ENCODE measurements around the gene IMP3. TPM values are rescaled to one million over a fixed set of nuclear protein-coding genes. Genes with fewer than 3 reads are reported as not detected.

Gene IMP3
- 71.8 and 78.2 TPM in 2 replicates for total RNA-seq

GRCh38 chr15:75639709-75640482 lies at the start of gene IMP3:
Gene IMP3 (minus strand): TSS chr15:75640224. CDS start chr15:75640168, 56 bp downstream.

GRCh38 chr15:75647370-75648155 lies 7.5 kb upstream of the IMP3 start, which contains the start of gene SNX33:
Gene SNX33 (plus strand): TSS chr15:75647912. CDS start chr15:75649103, 1,191 bp downstream.

GRCh38 chr15:75625542-75626347 lies 14.3 kb downstream of the IMP3 start, which contains the start of gene SNUPN:
Gene SNUPN (minus strand): TSS chr15:75625725. CDS start chr15:75621051, 4,674 bp downstream.

Other genes starting within 250 kb of the IMP3 start
- gene SIN3A, start 188.5 kb downstream of the IMP3 start, total RNA-seq = 35.6 and 51.0 TPM in 2 replicates
- 25.8 and 29.1 TPM in 2 replicates for gene PTPN9, start 60.9 kb downstream of the IMP3 start, total RNA-seq
- 19.5 and 29.8 TPM in 2 replicates for gene SNUPN, start 14.5 kb downstream of the IMP3 start, total RNA-seq
- gene SNX33, start 7.7 kb upstream of the IMP3 start, total RNA-seq = 8.2 and 11.2 TPM in 2 replicates
- gene CSPG4, start 72.6 kb upstream of the IMP3 start, total RNA-seq = 0.07 and 0.13 TPM in 2 replicates
- 56.3 and 65.0 TPM in 2 replicates for gene UBE2Q2, start 203.2 kb upstream of the IMP3 start, total RNA-seq

Data from thoracic aorta endothelial cell (primary cell).